ENCODE data around the gene SLC44A2. TPM values are rescaled to one million over a fixed set of nuclear protein-coding genes. Genes with fewer than 3 reads are reported as not detected.
"Not testable (repeated sequence)": the region's sequence is repeated elsewhere in the genome, so short reads cannot be mapped to it uniquely, and the experiment has no call there.

SLC44A2 gene
- total RNA-seq, 1 experiment from 2014 or later: 130 TPM

DNA sequence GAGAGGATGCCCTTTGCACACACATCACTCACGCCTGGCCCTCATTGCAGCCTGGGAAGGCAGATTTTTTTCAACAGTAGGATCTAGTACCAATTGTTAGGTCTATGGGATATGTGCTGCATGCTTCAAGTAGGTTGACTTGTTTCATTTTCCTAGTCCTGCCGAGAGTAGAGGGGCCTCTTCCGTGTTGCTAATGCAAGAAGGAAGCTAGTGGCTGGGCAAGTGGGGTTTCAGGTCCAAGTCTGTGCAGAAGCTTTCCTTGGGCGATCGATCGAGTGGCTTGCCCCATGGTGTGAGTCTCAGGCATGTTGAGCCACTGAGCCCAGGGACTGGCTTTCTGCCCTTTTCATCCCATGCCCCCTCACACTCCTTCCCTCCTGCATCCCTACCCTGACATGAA is 42.5 kb downstream of the SLC44A2 start:
- BruUV-seq (replicated peaks): no TSS peak
- intact Hi-C loops (cut with micrococcal nuclease; ENCODE audit: unreplicated experiment): no loop called here
- DNase-seq: no peak
- no peak overlapping the region for H3K27ac Mint-ChIP-seq (ENCODE audit: unreplicated experiment)
- H3K4me3 Mint-ChIP-seq (ENCODE audit: low read depth, unreplicated experiment): no peak overlapping the region
- TF ChIP-seq, protein P1, sequence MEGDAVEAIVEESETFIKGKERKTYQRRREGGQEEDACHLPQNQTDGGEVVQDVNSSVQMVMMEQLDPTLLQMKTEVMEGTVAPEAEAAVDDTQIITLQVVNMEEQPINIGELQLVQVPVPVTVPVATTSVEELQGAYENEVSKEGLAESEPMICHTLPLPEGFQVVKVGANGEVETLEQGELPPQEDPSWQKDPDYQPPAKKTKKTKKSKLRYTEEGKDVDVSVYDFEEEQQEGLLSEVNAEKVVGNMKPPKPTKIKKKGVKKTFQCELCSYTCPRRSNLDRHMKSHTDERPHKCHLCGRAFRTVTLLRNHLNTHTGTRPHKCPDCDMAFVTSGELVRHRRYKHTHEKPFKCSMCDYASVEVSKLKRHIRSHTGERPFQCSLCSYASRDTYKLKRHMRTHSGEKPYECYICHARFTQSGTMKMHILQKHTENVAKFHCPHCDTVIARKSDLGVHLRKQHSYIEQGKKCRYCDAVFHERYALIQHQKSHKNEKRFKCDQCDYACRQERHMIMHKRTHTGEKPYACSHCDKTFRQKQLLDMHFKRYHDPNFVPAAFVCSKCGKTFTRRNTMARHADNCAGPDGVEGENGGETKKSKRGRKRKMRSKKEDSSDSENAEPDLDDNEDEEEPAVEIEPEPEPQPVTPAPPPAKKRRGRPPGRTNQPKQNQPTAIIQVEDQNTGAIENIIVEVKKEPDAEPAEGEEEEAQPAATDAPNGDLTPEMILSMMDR (IDR thresholded peaks at IDR 0.05; ENCODE audit: unreplicated experiment): no peak
- peaks cover 33% of the 10 kb centered on the region for H3K36me3 Mint-ChIP-seq (ENCODE audit: insufficient read depth, unreplicated experiment)
- CTCF ChIA-PET: interaction anchor here (0.6 kb wide), 1 partner anchor 284 kb away, joined by 7 read pairs; no protein-coding TSS in a partner anchor
- no peaks in the 10 kb centered on the region for H3K27me3 Mint-ChIP-seq (ENCODE audit: unreplicated experiment)
- H3K4me1 Mint-ChIP-seq (ENCODE audit: low read depth, unreplicated experiment): peaks cover 4% of the 10 kb centered on the region
- no peaks in the 10 kb centered on the region for H3K9me3 Mint-ChIP-seq (ENCODE audit: low read depth, unreplicated experiment)

DNA sequence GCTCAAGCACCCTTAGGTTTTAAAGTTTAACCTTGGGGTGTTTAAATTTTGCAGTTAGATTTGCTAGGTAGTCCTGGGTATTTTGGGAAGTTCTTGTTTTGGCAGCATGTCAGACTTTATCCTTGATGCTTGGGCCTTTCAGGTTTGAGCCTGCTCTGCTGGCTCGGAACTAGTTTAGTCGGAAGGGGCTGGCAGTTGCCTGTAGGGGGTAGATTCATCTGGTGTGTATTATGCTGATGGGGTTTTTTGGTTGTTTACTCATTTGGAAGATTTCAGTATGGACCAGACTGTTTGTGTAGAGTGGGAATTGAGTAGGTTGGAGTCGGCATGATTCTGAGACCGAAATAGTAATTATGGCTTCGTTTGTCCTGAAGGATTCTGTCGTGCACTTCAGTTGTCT is 43.9 kb downstream of the SLC44A2 start:
- intact Hi-C loops (cut with micrococcal nuclease; ENCODE audit: unreplicated experiment): no loop called here
- Mint-ChIP-seq H3K36me3 (ENCODE audit: insufficient read depth, unreplicated experiment) (peaks cover 42% of the 10 kb centered on the region), H3K27ac (ENCODE audit: unreplicated experiment) (peak overlapping the region; percentile 24), H3K27me3 (ENCODE audit: unreplicated experiment) (no peaks in the 10 kb centered on the region), H3K4me3 (ENCODE audit: low read depth, unreplicated experiment) (no peak overlapping the region), H3K4me1 (ENCODE audit: low read depth, unreplicated experiment) (no peaks in the 10 kb centered on the region), H3K9me3 (ENCODE audit: low read depth, unreplicated experiment) (no peaks in the 10 kb centered on the region)
- DNase-seq: no peak
- CTCF ChIA-PET: no interaction called here
- TF ChIP-seq, protein P1 (IDR thresholded peaks at IDR 0.05; ENCODE audit: unreplicated experiment): no peak
- no TSS peak for BruUV-seq (replicated peaks)

DNA sequence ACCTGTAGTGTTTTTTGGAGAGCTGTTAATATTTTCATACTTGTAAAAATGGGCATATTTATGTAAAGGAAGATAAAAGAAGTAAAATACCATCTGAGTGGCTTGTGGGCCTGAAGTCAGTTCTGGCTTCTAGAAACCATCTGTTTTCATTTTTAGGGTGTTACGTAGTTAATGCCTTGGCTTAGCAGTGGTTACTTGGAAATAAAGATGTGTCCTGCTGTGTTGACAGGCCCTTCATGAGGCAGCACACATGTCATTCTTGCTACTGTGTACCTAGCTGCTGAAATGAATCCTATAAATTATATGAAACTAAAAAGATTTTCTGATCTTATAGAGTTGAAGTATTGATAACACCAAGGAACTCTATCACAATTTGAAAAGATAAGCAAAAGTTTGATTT is 44.8 kb downstream of the SLC44A2 start:
- BruUV-seq (replicated peaks): no TSS peak
- Mint-ChIP-seq H3K36me3 (ENCODE audit: insufficient read depth, unreplicated experiment) (peaks cover 51% of the 10 kb centered on the region), H3K4me1 (ENCODE audit: low read depth, unreplicated experiment) (no peaks in the 10 kb centered on the region), H3K27ac (ENCODE audit: unreplicated experiment) (no peak overlapping the region), H3K4me3 (ENCODE audit: low read depth, unreplicated experiment) (no peak overlapping the region), H3K9me3 (ENCODE audit: low read depth, unreplicated experiment) (no peaks in the 10 kb centered on the region), H3K27me3 (ENCODE audit: unreplicated experiment) (no peaks in the 10 kb centered on the region)
- DNase-seq: no peak
- intact Hi-C loops (cut with micrococcal nuclease; ENCODE audit: unreplicated experiment): no loop called here
- TF ChIP-seq, protein P1 (IDR thresholded peaks at IDR 0.05; ENCODE audit: unreplicated experiment): no peak
- CTCF ChIA-PET: no interaction called here

DNA sequence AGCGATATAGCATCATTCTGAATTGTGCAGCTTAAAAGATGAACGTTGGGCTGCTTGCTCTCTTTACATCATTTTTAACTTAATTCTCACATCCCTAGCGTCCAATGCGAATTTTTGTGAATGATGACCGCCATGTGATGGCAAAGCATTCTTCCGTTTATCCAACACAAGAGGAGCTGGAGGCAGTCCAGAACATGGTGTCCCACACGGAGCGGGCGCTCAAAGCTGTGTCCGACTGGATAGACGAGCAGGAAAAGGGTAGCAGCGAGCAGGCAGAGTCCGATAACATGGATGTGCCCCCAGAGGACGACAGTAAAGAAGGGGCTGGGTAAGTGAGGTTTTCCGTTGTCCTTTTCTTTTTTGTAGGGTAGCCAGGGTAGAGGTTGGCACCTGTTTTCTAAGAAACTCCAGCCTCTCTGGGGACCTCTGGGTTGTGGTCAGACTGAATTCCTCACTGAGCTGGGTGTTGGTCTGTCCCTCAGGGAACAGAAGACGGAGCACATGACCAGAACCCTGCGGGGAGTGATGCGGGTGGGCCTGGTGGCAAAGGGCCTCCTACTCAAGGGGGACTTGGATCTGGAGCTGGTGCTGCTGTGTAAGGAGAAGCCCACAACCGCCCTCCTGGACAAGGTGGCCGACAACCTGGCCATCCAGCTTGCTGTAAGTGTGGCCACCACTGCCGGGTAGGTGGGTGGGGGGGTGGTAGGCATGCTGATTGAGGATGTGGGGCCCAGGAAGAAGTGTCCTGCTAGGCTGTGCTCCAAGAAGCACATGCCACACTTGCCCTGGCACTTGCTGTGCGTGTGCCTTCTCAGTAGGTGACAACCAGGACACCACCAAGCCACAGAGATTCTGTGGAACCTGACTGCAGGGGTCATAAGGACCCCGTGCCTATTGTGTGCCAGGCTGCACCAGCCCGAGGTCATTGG is 45.8 kb downstream of the SLC44A2 start:
- H3K36me3 Mint-ChIP-seq (ENCODE audit: insufficient read depth, unreplicated experiment): peaks cover 48% of the 10 kb centered on the region
- H3K27ac Mint-ChIP-seq (ENCODE audit: unreplicated experiment): no peak overlapping the region
- TF ChIP-seq, protein P1 (IDR thresholded peaks at IDR 0.05; ENCODE audit: unreplicated experiment): no peak
- TSS peak; percentile 19 for BruUV-seq (replicated peaks)
- no peaks in the 10 kb centered on the region for H3K4me1 Mint-ChIP-seq (ENCODE audit: low read depth, unreplicated experiment)
- DNase-seq: no peak
- no peak overlapping the region for H3K4me3 Mint-ChIP-seq (ENCODE audit: low read depth, unreplicated experiment)
- H3K27me3 Mint-ChIP-seq (ENCODE audit: unreplicated experiment): no peaks in the 10 kb centered on the region
- intact Hi-C loops (cut with micrococcal nuclease; ENCODE audit: unreplicated experiment): no loop called here
- no peaks in the 10 kb centered on the region for H3K9me3 Mint-ChIP-seq (ENCODE audit: low read depth, unreplicated experiment)
- CTCF ChIA-PET: no interaction called here

DNA sequence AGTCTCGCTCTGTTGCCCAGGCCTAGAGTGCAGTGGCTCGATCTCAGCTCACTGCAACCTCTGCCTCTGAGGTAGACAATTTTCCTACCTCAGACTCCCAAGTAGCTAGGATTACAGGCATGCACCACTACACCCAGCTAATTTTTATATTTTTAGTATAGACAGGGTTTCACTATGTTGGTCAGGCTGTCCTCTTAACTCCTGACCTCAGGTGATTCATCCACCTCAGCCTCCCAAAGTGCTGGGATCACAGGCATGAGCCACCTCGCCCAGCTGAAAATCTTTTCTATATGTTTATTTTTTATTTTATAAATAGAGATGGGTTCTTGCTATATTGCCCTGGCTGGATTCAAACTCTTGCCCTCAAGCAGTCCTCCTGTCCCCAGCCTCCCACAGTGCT is 46.6 kb downstream of the SLC44A2 start:
- peaks cover 54% of the 10 kb centered on the region for H3K36me3 Mint-ChIP-seq (ENCODE audit: insufficient read depth, unreplicated experiment)
- not testable (repeated sequence) for H3K9me3 Mint-ChIP-seq (ENCODE audit: low read depth, unreplicated experiment)

DNA sequence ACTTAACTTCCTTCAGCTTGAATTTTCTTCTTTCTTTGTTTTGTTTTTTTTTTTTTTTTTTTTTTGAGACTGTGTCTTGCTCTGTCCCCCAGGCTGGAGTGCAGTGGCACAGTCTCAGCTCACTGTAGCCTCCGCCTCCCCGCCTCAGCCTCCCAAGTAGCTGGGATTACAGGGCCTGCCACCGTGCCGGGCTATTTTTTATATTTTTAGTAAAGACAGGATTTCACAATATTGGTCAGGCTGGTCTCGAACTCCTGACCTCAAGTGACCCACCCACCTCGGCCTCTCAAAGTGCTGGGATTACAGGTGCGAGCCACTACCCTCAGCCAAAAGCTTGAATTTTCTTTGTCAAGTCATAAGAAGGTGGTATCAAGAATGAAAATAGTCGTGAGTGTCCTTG is 49.9 kb downstream of the SLC44A2 start:
- H3K9me3 Mint-ChIP-seq (ENCODE audit: low read depth, unreplicated experiment); BruUV-seq (replicated peaks); H3K27ac Mint-ChIP-seq (ENCODE audit: unreplicated experiment); H3K4me3 Mint-ChIP-seq (ENCODE audit: low read depth, unreplicated experiment); H3K27me3 Mint-ChIP-seq (ENCODE audit: unreplicated experiment); intact Hi-C loops (cut with micrococcal nuclease; ENCODE audit: unreplicated experiment); DNase-seq; H3K4me1 Mint-ChIP-seq (ENCODE audit: low read depth, unreplicated experiment): not testable (repeated sequence)
- CTCF ChIA-PET: interaction anchor here (0.6 kb wide), 1 partner anchor 751 kb away, joined by 4 read pairs; no protein-coding TSS in a partner anchor
- peaks cover 59% of the 10 kb centered on the region for H3K36me3 Mint-ChIP-seq (ENCODE audit: insufficient read depth, unreplicated experiment)

More for the DNA sequence above, 46.6 kb downstream of the SLC44A2 start:
- CTCF ChIA-PET; DNase-seq; BruUV-seq (replicated peaks); H3K4me3 Mint-ChIP-seq (ENCODE audit: low read depth, unreplicated experiment); H3K27ac Mint-ChIP-seq (ENCODE audit: unreplicated experiment); H3K27me3 Mint-ChIP-seq (ENCODE audit: unreplicated experiment); H3K4me1 Mint-ChIP-seq (ENCODE audit: low read depth, unreplicated experiment); intact Hi-C loops (cut with micrococcal nuclease; ENCODE audit: unreplicated experiment): not testable (repeated sequence)
